ENCODE results near the gene KPNA2.
"Not testable (repeated sequence)": the region's sequence is repeated elsewhere in the genome, so short reads cannot be mapped to it uniquely, and the experiment has no call there.

KPNA2 gene

DNA sequence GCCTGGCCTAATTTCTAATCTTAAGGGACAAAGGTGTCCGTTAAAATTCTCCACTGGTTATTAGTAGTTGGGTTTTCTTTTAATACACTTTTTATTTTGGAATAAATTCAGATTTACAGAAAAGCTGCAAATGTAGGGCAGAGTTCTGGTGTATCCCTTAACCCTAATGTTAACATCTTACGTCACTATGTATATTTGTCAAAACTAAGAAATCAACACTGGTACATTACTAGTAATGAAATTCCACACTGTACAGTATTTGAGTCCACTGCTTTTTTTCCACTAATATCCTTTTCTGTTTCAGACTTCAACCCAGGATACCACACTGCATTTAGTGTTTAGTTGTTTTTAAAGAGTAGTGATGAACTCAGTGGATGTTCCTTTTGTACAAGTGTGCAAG lies 18.7 kb upstream of the KPNA2 start:
- Histone ChIP-seq H3K27ac (no peak overlapping the region), H3K4me3 (ENCODE audit: low read depth in 1 of 2, low read length in 1 of 2) (no peak overlapping the region), H3K4me1 (ENCODE audit: control insufficient read depth in 1 of 2, insufficient read depth in 1 of 2, low read depth in 1 of 2, low read length in 1 of 2) (peaks cover 13% of the 10 kb centered on the region in 2 experiments), H3K36me3 (no peaks in the 10 kb centered on the region), H3K27me3 (no peaks in the 10 kb centered on the region), H3K9me3 (no peaks in the 10 kb centered on the region)
- TF ChIP-seq, protein P1, sequence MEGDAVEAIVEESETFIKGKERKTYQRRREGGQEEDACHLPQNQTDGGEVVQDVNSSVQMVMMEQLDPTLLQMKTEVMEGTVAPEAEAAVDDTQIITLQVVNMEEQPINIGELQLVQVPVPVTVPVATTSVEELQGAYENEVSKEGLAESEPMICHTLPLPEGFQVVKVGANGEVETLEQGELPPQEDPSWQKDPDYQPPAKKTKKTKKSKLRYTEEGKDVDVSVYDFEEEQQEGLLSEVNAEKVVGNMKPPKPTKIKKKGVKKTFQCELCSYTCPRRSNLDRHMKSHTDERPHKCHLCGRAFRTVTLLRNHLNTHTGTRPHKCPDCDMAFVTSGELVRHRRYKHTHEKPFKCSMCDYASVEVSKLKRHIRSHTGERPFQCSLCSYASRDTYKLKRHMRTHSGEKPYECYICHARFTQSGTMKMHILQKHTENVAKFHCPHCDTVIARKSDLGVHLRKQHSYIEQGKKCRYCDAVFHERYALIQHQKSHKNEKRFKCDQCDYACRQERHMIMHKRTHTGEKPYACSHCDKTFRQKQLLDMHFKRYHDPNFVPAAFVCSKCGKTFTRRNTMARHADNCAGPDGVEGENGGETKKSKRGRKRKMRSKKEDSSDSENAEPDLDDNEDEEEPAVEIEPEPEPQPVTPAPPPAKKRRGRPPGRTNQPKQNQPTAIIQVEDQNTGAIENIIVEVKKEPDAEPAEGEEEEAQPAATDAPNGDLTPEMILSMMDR (IDR thresholded peaks at IDR 0.05) = no peak

DNA sequence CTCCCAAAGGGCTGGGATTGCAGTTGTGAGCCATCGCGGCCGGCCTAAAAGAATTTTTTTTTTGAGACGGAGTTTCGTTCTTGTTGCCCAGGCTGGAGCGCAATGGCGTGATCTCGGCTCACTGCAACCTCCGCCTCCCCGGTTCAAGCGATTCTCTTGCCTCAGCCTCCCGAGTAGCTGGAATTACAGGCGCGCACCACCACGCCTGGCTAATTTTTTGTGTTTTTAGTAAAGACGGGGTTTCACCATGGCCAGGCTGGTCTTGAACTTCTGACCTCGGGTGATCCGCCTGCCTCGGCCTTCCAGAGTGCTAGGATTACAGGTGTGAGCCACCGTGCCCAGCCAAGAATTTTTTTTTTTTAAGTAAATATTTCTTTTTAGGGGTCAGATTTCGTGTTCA lies 17.0 kb upstream of the KPNA2 start:
- H3K4me3 ChIP-seq (ENCODE audit: low read depth in 1 of 2, low read length in 1 of 2); H3K27me3 ChIP-seq; H3K36me3 ChIP-seq; H3K9me3 ChIP-seq; H3K27ac ChIP-seq: not testable (repeated sequence)
- peaks cover 13% of the 10 kb centered on the region in 2 experiments for H3K4me1 ChIP-seq (ENCODE audit: control insufficient read depth in 1 of 2, insufficient read depth in 1 of 2, low read depth in 1 of 2, low read length in 1 of 2)

DNA sequence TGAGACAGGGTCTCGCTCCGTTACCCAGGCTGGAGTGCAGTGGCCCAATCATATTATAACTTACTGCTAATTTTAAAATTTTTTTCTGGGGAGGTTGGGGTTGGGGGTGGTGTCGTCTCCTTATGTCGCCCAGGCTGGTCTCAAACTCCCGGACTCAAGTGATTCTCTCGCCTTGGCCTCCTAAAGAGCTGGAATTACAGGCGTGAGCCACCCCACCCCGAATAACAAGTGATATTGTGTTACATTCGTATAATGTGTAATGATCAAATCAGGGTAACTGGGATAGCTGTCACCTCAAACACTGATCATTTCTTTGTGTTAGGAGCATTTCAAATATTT lies 16.2 kb upstream of the KPNA2 start:
- no peaks in the 10 kb centered on the region for H3K36me3 ChIP-seq

DNA sequence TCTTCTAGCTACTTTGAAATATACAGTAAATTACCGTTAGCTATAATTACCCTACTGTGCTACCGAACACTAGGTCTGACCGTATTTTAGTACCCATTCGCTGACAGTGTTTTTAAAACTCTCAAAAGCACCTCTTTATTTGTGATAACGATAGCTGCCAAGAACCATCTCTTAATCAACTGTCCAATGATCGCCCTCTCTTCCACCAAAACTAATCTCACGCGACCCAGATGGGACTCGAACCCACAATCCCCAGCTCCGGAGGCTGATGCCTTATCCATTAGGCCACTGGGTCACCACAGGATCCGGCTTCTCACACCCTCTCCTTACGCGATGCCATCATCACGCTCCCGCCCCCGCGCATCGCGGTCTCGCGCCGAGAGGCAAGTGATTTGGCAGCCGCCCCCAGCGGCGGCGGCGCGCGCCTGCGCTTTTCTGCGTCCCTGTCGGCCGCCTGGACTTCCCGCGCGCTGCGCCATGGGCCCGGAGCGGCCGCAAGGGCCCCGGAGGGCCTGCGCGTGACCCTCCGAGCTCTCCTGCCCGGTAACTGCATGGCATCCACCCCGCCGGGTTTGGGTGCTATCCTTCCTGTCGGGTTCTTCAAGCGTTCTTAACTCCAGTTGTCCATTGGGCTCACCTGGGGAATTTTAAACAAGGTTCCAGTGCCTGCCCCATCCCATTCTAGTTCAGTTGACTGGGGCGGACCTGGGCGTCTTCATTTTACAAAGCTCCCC lies 15.7 kb upstream of the KPNA2 start:
- H3K27me3 ChIP-seq = no peaks in the 10 kb centered on the region
- H3K9me3 ChIP-seq = no peaks in the 10 kb centered on the region
- H3K27ac ChIP-seq = peak overlapping the region; percentile 11
- peak overlapping the region; percentile 52 to 59 for H3K4me3 ChIP-seq (ENCODE audit: low read depth in 1 of 2, low read length in 1 of 2)
- peaks cover 13% of the 10 kb centered on the region in 2 experiments for H3K4me1 ChIP-seq (ENCODE audit: control insufficient read depth in 1 of 2, insufficient read depth in 1 of 2, low read depth in 1 of 2, low read length in 1 of 2)
- TF ChIP-seq, protein P1 (IDR thresholded peaks at IDR 0.05) = peak; percentile 55
- no peaks in the 10 kb centered on the region for H3K36me3 ChIP-seq

More for the DNA sequence above, 16.2 kb upstream of the KPNA2 start:
- H3K4me3 ChIP-seq (ENCODE audit: low read depth in 1 of 2, low read length in 1 of 2) = peak overlapping the region; percentile 52 to 59
- TF ChIP-seq, protein P1 (IDR thresholded peaks at IDR 0.05) = no peak
- H3K27me3 ChIP-seq = no peaks in the 10 kb centered on the region
- H3K4me1 ChIP-seq (ENCODE audit: control insufficient read depth in 1 of 2, insufficient read depth in 1 of 2, low read depth in 1 of 2, low read length in 1 of 2) = peaks cover 13% of the 10 kb centered on the region in 2 experiments
- no peak overlapping the region for H3K27ac ChIP-seq
- H3K9me3 ChIP-seq = no peaks in the 10 kb centered on the region

DNA sequence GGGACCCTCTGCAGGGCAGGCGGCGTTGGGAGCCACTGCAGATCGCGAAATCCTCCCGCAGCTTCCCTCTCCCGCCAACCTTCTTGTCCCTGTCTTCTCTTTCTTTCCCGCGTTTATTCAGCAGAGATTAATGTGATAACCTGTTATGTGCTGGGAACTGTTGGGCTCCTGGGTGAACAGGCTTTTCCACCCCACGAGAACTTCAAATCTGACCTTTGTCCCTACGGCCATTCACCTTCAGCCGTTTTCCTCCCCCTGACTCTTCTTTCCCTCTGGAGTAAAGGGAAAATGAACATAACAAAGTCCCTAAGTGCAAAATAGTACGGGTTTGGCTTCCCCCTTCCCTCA lies 15.2 kb upstream of the KPNA2 start:
- no peak overlapping the region for H3K27ac ChIP-seq

DNA sequence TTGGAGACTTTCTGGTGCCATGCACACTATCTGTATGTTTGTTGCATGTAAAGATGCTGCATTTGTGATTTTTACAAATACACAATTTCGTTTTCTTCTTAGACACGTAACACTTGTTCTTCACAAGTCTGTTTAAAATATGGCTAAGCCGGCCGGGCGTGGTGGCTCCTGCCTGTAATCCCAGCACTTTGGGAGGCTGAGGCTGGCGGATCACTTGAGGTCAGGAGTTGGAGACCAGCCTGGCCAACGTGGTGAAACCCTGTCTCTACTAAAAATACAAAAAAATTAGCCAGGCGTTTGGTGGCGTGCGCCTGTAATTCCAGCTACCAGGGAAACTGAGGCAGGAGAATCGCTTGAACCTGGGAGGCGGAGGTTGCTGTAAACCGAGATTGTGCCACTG lies 14.7 kb upstream of the KPNA2 start:
- not testable (repeated sequence) for H3K36me3 ChIP-seq; H3K4me3 ChIP-seq (ENCODE audit: low read depth in 1 of 2, low read length in 1 of 2); H3K27me3 ChIP-seq; H3K27ac ChIP-seq; H3K9me3 ChIP-seq
- H3K4me1 ChIP-seq (ENCODE audit: control insufficient read depth in 1 of 2, insufficient read depth in 1 of 2, low read depth in 1 of 2, low read length in 1 of 2) = peaks cover 13% of the 10 kb centered on the region in 2 experiments

More for the DNA sequence above, 15.2 kb upstream of the KPNA2 start:
- H3K36me3 ChIP-seq = no peaks in the 10 kb centered on the region
- H3K4me1 ChIP-seq (ENCODE audit: control insufficient read depth in 1 of 2, insufficient read depth in 1 of 2, low read depth in 1 of 2, low read length in 1 of 2) = peaks cover 13% of the 10 kb centered on the region in 2 experiments
- H3K9me3 ChIP-seq = no peaks in the 10 kb centered on the region
- H3K4me3 ChIP-seq (ENCODE audit: low read depth in 1 of 2, low read length in 1 of 2) = peak overlapping the region; percentile 52 to 59
- H3K27me3 ChIP-seq = no peaks in the 10 kb centered on the region
- TF ChIP-seq, protein P1 (IDR thresholded peaks at IDR 0.05) = no peak

Data from neutrophil (primary cell).